Activated CD4-positive, CD25-positive, alpha-beta regulatory T cell treated with anti-CD3 and anti-CD28 coated beads, Interleukin-2, amount 50 U/mL, for 24 hours (primary cell): ENCODE data around the gene SAA4.
"Not testable (repeated sequence)": the region's sequence is repeated elsewhere in the genome, so short reads cannot be mapped to it uniquely, and the experiment has no call there.

Source experiments
- ATAC-seq, 2 donors: fragments of 150-1000 bp; cut with Tn5 transposase; one replicate each; pipeline ENCODE4 v1.10.0; 2021; ENCODE audit warnings: mild to moderate bottlenecking in 1 of 2, moderate library complexity in 1 of 2

The SAA4 gene

GRCh38 chr11:18236664-18237356 lies at the start of gene SAA4:
SAA4 (minus strand) TSS chr11:18236802; CDS start chr11:18235926, 876 bp downstream.
- no peak for ATAC-seq

- ATAC-seq: no peak
Measured at GRCh38 chr11:18285841-18286240, 49.2 kb upstream of the SAA4 start.

DNA sequence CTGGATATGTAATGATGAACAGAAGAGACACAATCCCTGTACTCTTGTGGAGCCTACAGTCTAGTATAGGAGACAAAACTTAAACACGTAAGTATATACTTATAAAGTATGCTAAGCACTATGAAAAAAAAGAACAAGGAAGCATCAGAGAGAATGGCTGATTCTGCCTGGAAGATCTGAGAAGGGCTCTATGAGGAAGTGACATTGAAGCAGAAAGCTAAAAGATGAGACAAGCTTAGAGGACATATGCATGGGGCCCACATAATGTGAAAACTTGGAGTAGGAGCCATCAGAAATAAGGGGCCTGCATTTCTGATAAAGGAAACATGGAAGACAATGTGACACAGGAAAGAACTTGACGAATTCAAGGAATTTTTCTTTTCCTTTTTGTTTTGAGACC lies 46.0 kb upstream of the SAA4 start:
- no peak for ATAC-seq

- peak; percentile 76 to 89 for ATAC-seq
Measured at GRCh38 chr11:18280438-18281045, 43.9 kb upstream of the SAA4 start.

GRCh38 chr11:18277565-18278271 lies 41.1 kb upstream of the SAA4 start:
- no peak for ATAC-seq

DNA sequence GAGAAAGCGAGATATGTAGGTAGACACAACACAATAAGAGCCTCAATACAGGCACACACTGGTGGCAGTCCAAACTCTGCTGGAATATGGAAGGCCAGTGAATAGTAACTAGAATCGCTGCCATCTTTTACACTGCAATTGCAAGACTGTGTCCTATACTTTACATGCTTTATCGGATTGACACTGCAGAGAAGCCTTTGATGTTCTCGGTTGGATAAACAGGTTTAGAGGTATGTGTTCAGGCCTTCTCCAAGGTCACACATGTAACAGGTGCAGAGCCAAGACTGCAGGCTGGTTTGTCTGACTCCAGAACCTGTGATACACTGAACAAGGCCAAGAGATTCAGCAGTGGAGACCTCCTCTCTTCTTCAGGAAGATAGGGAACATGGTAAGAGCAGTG lies 34.6 kb upstream of the SAA4 start:
- ATAC-seq: no peak

- no peak for ATAC-seq
Measured at GRCh38 chr11:18270102-18270501, 33.5 kb upstream of the SAA4 start.

- not testable (repeated sequence) for ATAC-seq
Measured at GRCh38 chr11:18269252-18269651, 32.6 kb upstream of the SAA4 start.

DNA sequence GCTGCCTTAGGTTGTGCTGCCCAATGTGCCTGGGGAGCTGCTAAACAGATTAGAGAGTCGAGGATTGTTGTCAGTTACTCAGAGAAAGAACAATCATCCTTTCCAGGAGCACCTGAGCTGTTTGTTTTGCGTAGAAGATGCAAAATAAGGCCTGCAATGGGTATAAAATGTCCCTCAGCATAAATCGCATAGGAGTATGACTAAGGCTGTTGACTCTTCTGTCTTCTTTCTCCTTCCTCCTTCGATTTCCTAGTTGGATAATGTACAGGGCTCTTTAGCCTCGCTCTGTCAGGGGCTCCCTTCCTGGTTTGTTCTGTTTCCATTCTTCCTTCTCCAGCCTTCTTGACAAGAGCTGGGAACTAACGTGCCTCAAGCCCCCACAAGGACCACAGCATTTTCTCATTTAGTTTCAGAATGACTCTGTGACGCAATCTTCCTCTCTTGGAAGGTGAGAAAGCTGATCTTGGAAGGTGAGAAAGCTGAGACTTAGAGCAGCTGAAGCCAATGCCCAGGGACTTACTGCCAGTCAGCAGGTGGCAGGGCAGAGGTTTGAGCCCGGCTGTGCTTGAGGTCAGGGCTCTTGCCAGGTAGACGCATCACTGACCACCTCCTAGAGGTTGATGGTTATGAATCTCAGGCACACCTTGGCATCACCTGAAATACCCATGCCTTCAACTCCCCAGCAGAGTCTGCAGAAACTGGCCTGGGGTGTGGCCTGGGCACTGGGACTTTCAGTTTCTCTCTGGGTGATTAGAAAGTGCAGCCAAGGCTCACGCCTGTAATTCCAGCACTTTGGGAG lies 30.9 kb upstream of the SAA4 start:
- peak; percentile 30 to 72 for ATAC-seq

DNA sequence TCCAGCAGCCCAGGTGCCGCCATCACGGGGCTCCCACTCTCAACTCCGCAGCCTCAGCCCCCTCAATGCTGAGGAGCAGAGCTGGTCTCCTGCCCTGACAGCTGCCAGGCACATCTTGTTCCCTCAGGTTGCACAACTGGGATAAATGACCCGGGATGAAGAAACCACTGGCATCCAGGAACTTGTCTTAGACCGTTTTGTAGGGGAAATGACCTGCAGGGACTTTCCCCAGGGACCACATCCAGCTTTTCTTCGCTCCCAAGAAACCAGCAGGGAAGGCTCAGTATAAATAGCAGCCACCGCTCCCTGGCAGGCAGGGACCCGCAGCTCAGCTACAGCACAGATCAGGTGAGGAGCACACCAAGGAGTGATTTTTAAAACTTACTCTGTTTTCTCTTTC lies 29.3 kb upstream of the SAA4 start, which contains the start of gene SAA1:
TSS of gene SAA1 (plus strand) at position 316 of the 400 bp plus-strand sequence. CDS start 624 bp downstream, outside the sequence.
- no peak for ATAC-seq

- ATAC-seq: no peak
Measured at GRCh38 chr11:18264677-18265555, 28.3 kb upstream of the SAA4 start.

- ATAC-seq: no peak
Measured at GRCh38 chr11:18264035-18264434, 27.4 kb upstream of the SAA4 start.

GRCh38 chr11:18262681-18263350 lies 26.2 kb upstream of the SAA4 start:
- not testable (repeated sequence) for ATAC-seq

- ATAC-seq: no peak
Measured at GRCh38 chr11:18261721-18262120, 25.1 kb upstream of the SAA4 start.

DNA sequence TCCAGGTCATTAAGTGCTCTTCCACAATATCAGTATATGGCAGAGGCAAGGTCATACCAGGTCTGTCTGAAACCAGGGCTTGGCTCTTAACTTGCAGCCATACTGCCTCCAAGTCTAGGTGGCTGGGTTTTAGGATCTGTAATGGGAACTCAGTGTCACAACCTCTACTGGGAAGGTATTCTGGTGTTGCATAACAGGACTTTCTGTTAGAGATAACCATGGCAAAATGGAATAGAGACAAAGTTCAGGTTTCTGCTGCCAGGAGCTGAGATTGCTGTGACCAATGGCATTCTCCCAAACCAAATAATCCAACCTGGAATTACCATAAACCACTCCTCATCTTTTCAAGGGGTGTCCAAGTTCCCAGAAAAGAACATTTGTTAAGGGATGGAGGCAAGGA lies 22.7 kb upstream of the SAA4 start:
- ATAC-seq: no peak

DNA sequence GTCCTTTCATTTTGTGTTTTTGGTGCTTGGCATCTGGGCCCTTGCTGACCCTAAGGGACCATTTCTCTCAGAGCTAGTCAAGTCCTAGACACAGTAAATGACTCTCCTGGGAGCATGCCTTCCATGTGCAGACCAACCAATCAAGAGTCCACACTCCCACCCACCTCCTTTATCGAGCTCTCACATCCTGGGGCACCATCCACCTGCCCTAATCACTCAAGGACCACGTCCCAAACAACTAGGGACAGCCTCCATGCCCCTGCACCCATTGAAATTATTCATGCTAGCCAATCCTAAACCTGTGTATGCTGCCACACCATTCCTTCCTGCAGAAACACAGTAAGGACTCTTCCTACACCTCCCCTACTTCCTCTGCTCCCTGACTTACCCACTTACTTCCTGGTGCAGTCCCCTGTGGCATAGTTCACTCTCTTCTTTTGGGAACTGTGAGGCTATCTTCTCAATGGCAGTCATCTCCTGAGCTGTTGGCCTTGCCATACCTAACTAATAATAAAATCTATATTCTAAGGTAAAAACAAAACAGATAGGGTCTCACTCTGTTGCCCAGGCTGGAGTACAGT lies 18.3 kb upstream of the SAA4 start:
- no peak for ATAC-seq

- ATAC-seq: no peak
Measured at GRCh38 chr11:18253778-18254338, 17.3 kb upstream of the SAA4 start.

DNA sequence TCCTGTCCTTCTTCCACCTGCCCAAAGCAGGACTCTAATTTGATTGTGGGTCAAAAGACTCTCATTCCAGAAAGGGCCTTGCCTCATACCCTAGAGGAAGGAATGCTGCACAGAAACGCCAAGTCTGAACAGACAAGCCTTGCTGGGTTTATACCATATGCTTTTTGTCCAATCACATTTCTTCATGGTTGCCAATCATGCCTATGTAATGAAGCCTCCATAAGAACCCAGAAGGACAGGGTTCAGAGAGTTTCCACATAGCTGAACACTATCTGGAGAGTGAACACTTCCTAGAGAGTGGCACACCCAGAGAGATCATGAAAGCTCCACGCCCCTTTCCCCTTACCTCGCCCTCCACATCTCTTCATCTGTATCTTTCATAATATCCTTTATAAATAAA lies 16.6 kb upstream of the SAA4 start:
- ATAC-seq: no peak

DNA sequence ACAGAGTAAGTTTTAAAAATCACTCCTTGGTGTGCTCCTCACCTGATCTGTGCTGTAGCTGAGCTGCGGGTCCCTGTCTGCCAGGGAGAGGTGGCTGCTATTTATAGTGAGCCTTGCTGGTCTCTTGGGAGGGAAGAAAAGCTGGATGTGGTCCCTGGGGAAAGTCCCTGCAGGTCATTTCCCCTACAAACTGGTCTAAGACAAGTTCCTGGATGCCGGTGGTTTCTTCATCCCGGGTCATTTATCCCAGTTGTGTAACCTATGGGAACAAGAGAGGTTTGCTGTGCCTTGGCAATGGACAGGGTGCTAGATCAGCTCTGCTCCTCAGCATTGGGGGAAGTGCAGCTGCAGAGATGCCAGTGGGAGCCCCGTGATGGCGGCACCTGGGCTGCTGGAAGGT lies 12.0 kb upstream of the SAA4 start, which contains the start of gene SAA2:
TSS of gene SAA2 (minus strand) at position 108 of the 400 bp plus-strand sequence. CDS start 657 bp downstream, outside the sequence.
- ATAC-seq: no peak

DNA sequence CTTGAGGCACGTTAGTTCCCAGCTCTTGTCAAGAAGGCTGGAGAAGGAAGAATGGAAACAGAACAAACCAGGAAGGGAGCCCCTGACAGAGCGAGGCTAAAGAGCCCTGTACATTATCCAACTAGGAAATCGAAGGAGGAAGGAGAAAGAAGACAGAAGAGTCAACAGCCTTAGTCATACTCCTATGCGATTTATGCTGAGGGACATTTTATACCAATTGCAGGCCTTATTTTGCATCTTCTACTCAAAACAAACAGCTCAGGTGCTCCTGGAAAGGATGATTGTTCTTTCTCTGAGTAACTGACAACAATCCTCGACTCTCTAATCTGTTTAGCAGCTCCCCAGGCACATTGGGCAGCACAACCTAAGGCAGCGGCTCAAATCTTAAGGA lies 10.6 kb upstream of the SAA4 start:
- peak in 1 of 2 donors; percentile 6 for ATAC-seq
